Activated gamma-delta T cell treated with anti-CD3 and anti-CD28 coated beads, Interleukin-2, amount 50 U/mL, for 16 hours (primary cell): ENCODE data around the gene MAGEA9B.
"Not testable (repeated sequence)": the region's sequence is repeated elsewhere in the genome, so short reads cannot be mapped to it uniquely, and the experiment has no call there.

ENCODE experiments used
- DNase-seq: peaks from one replicate; pipeline ENCODE4 v3.0.0-alpha.2; 2020; ENCODE audit warnings: low read depth

The MAGEA9B gene

GRCh38 chrX:149534926-149535602, 52.2 kb downstream of the MAGEA9B start:
- not testable (repeated sequence) for DNase-seq

DNA sequence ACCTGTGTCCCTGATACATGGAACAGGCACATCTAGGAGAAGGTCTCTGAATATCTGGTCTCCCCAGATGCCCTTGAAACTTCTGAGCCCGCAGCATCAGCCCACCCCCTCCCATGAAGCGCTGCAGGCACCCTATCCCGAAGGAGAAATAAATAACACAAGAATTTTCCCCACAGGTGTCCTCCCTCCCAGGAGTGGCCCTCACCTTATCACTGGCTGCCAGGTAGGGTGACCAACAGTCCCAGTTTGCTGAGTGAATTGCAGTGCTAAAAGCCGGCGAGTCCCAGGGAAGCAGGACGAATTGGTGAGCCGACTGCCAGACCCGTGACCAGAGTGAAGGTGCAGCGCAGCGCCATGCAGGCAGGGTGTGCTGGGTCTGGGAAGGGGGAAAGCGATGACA, 53.3 kb downstream of the MAGEA9B start:
- not testable (repeated sequence) for DNase-seq

DNA sequence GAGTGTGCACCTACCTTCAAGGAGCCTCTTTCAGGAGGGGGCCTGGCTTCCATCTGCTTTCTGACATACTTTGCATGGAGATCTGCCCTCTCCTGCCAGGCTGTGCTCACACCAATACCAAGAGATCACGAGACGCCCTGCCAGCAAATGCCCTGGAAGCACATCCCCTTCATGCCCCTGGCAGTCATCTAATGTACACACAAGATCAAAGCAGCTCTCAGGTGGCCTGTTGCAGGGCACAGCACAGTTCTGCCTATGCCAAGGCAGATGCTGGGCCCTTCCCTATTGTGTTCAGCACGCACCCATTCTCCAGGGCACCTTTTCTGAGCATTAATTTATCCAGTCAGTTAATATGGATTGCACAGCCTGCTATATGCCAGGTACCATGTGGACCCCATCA, 54.4 kb downstream of the MAGEA9B start:
- not testable (repeated sequence) for DNase-seq
